ENCODE results near the gene RARRES2. TPM values are rescaled to one million over a fixed set of nuclear protein-coding genes. Genes with fewer than 3 reads are reported as not detected.

Gene RARRES2
- total RNA-seq, 1 donor from 2014 or later, result 259 TPM

DNA sequence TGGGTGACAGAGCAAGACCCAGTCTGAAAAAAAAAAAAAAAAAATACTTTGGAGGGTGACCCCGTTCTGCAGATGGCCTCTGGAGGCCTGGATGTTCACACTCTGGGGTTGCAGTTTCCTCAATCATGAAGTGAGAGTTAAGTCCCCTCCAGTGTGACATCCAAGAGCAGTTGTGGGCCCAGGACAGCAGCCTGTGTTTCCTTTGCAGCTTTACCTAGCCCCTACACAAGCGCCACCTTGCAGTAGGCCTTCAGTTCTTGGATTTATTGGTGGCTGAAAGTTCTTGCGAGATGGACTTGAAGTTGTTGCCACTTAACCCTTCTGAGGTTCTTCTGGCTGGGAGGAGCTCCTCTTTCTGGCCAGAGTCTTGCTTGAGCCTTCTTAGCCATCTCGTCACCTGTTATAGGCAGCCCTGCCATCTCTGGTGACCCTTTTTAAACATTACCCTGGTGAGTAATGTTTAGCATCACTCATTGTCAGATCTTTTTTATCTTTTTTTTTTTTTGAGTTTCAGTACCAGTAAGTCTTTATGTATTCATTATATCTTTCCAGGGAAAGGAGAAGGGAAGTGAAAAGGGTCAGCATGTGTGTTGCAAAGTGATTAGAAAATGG lies 14.7 kb downstream of the RARRES2 start:
- H3K27me3 ChIP-seq, result no peaks in the 10 kb centered on the region
- H3K4me1 ChIP-seq, result peaks cover 27% of the 10 kb centered on the region
- ATAC-seq (no peak), DNase-seq (no peak)
- H3K27ac ChIP-seq, result no peak overlapping the region
- peaks cover 26% of the 10 kb centered on the region for H3K36me3 ChIP-seq
- TF ChIP-seq, protein P1, sequence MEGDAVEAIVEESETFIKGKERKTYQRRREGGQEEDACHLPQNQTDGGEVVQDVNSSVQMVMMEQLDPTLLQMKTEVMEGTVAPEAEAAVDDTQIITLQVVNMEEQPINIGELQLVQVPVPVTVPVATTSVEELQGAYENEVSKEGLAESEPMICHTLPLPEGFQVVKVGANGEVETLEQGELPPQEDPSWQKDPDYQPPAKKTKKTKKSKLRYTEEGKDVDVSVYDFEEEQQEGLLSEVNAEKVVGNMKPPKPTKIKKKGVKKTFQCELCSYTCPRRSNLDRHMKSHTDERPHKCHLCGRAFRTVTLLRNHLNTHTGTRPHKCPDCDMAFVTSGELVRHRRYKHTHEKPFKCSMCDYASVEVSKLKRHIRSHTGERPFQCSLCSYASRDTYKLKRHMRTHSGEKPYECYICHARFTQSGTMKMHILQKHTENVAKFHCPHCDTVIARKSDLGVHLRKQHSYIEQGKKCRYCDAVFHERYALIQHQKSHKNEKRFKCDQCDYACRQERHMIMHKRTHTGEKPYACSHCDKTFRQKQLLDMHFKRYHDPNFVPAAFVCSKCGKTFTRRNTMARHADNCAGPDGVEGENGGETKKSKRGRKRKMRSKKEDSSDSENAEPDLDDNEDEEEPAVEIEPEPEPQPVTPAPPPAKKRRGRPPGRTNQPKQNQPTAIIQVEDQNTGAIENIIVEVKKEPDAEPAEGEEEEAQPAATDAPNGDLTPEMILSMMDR (IDR thresholded peaks at IDR 0.05), result no peak
- intact Hi-C loops (cut with DNase I), result no loop called here
- no peaks in the 10 kb centered on the region for H3K9me3 ChIP-seq
- H3K4me3 ChIP-seq, result no peak overlapping the region

DNA sequence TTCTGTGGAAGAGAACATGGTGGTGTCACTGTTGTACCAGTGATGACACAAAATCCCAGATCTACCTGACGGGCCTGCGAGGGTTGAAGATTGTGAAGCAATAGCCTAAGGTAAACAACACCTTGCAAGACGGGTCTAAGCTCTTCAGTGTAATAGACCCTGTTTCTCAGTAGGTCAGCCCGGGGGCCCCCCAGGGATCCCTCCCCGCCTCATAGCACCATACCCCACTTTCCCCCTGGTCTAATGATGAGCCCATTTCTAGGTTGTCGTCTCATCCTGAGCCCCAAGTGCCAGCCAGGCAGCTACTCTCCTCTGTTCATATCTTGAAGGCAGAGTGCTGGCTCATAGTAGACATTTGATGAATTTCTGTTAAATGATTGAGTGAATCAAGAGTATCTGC lies 15.5 kb downstream of the RARRES2 start:
- peaks cover 26% of the 10 kb centered on the region for H3K36me3 ChIP-seq
- TF ChIP-seq, protein P1 (IDR thresholded peaks at IDR 0.05), result no peak
- H3K27me3 ChIP-seq, result no peaks in the 10 kb centered on the region
- no peaks in the 10 kb centered on the region for H3K9me3 ChIP-seq
- DNase-seq, result no peak
- ATAC-seq, result no peak
- intact Hi-C loops (cut with DNase I), result no loop called here
- H3K4me1 ChIP-seq, result peaks cover 32% of the 10 kb centered on the region
- no peak overlapping the region for H3K27ac ChIP-seq
- H3K4me3 ChIP-seq, result no peak overlapping the region

DNA sequence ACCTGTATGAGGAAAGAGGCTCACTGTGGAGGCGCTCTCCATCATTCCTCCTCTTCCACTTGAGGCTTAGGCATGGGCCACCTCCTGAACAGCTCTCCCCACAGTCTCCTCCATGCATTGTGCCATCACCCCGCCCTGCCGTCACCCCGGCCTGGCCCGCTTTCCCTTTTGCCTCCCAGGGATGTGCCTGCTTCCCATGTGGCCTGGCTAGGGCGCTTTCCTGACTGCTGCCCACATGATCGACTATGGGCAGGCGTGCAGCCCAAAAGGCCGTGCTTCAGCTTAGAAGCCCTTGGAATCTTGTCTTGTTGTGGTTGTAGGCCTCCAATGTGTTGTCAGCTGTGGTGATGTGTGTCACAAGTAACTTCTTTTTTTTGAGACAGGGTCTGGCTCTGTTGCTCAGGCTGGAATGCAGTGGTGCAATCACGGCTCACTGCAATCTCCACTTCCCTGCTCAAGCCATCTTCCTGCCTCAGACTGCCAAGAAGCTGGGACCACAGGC lies 16.3 kb downstream of the RARRES2 start:
- DNase-seq, result peak; percentile 78
- peak overlapping the region; percentile 92 for H3K27ac ChIP-seq

DNA sequence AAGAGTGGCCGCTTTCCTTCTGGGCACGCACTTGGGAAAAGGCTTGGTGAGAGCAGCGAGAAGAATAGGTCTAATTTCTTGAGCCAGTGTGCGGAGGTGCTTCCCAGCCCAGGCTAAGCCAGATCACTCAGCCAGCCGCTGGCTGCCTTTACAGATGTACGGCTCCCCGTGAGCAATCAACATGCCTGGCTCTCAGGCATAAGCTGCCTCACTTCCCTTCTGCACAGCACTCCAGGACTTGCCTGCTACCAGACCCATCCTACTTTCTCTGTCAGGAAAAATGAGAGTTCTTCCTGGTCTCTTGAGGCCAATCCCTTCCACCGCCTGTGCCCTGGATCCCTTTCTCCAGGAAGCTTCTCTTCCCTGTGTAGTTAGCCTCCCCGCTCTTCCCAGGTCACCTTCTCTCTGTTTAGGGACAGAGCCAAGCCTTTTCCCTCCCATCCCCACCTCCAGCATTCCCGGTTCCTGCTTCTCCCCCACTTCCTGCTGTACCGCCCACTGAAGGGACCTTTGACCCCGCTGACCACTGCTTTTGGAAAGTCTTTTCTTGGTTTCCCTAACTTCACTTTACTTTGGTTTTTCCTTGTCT lies 17.0 kb downstream of the RARRES2 start:
- ATAC-seq (peak; percentile 22), DNase-seq (no peak)
- Histone ChIP-seq H3K4me3 (peak overlapping the region; percentile 64), H3K9me3 (no peaks in the 10 kb centered on the region), H3K36me3 (peaks cover 26% of the 10 kb centered on the region), H3K27me3 (no peaks in the 10 kb centered on the region), H3K4me1 (peaks cover 26% of the 10 kb centered on the region), H3K27ac (peak overlapping the region; percentile 92)
- TF ChIP-seq, protein P1 (IDR thresholded peaks at IDR 0.05), result no peak
- intact Hi-C loops (cut with DNase I), result no loop called here

More for the DNA sequence above, 16.3 kb downstream of the RARRES2 start:
- intact Hi-C loops (cut with DNase I), result no loop called here
- Histone ChIP-seq H3K9me3 (no peaks in the 10 kb centered on the region), H3K36me3 (peaks cover 26% of the 10 kb centered on the region), H3K4me3 (peak overlapping the region; percentile 64), H3K27me3 (no peaks in the 10 kb centered on the region), H3K4me1 (peaks cover 30% of the 10 kb centered on the region)
- TF ChIP-seq, protein P1 (IDR thresholded peaks at IDR 0.05), result no peak
- peak; percentile 60 for ATAC-seq

DNA sequence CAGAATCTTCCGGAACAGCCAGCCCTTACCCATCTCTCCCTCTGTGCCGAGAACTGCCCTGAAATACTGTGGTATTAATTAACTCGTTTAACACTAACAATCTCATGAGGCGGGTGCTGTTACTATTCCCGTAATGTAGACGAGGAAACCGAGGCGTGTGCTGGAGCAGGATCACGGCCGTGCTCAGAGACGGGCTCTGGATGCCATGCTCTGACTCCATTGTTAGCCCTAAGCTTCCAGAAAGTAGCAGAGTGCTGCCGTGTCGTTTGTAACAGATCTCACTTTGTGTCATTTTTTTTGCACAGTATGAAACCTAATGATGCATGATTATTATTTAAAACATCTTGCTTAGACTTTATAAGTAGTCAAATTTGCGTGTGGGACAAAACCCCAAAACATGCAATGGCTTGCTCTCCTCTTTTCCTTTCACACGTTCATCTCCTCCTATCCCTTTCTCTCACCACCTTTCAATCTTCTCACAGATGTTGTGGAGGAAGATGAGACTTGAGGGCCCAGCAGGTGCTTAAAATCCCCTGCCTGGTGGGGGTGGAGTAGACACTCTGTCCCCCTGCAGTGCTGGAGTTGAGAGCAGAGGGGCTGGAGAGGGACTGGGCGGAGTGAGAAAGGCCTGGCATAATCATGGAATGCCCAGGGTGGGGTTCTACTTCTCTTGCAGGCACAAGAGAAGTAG lies 17.6 kb downstream of the RARRES2 start:
- Histone ChIP-seq H3K27ac (peak overlapping the region; percentile 92), H3K27me3 (no peaks in the 10 kb centered on the region), H3K4me3 (peak overlapping the region; percentile 64), H3K4me1 (peaks cover 22% of the 10 kb centered on the region), H3K9me3 (no peaks in the 10 kb centered on the region), H3K36me3 (peaks cover 21% of the 10 kb centered on the region)
- ATAC-seq, result peak; percentile 5
- TF ChIP-seq, protein P1 (IDR thresholded peaks at IDR 0.05), result no peak
- intact Hi-C loops (cut with DNase I), result no loop called here
- DNase-seq, result no peak

Data from upper lobe of right lung (tissue), 1 donor.